Lung (tissue), 12 donors: ENCODE data around the gene SYT8. TPM values are rescaled to one million over a fixed set of nuclear protein-coding genes. Genes with fewer than 3 reads are reported as not detected.

ENCODE experiments used
- ATAC-seq: fragments of 200-7000 bp; cut with Tn5 transposase; one replicate; pipeline ENCODE4 v1.9.1; 2020; ENCODE audit warnings: moderate number of reproducible peaks; ENCODE audit not compliant: insufficient read depth, low FRiP score
- DNase-seq, 3 donors: peaks; one replicate each; pipeline ENCODE4 v3.0.0-alpha.2; 2013 to 2017
- H3K27ac ChIP-seq, 2 donors: one replicate each; pipeline ENCODE4 v1.5.1; 2013; ENCODE audit warnings: mild to moderate bottlenecking in 2 of 2, moderate library complexity in 2 of 2, control low read depth in 1 of 2, inconsistent platforms in 1 of 2, low read depth in 1 of 2, low read length in 1 of 2
- H3K27me3 ChIP-seq, 3 donors: one replicate each; pipeline ENCODE4 v1.5.1; 2013; ENCODE audit warnings: low read length in 2 of 3; ENCODE audit not compliant: control insufficient read depth in 3 of 3, insufficient read depth in 3 of 3
- H3K36me3 ChIP-seq, 4 donors: one replicate each; pipeline ENCODE4 v1.5.1; 2013; ENCODE audit warnings: low read length in 4 of 4, mild to moderate bottlenecking in 1 of 4, moderate library complexity in 1 of 4; ENCODE audit not compliant: control insufficient read depth in 4 of 4, insufficient read depth in 4 of 4
- H3K4me1 ChIP-seq, 5 donors: one replicate each; pipeline ENCODE4 v1.5.1; 2013; ENCODE audit warnings: low read length in 5 of 5, mild to moderate bottlenecking in 2 of 5, moderate library complexity in 1 of 5; ENCODE audit not compliant: control insufficient read depth in 5 of 5, insufficient read depth in 5 of 5
- H3K4me3 ChIP-seq: one replicate; pipeline ENCODE4 v1.5.1; 2013; ENCODE audit warnings: mild to moderate bottlenecking, control low read depth, moderate library complexity
- H3K9ac ChIP-seq, 2 donors: one replicate each; pipeline ENCODE4 v1.5.1; 2013; ENCODE audit warnings: low read length in 2 of 2, control low read depth in 1 of 2; ENCODE audit not compliant: insufficient read depth in 1 of 2
- H3K9me3 ChIP-seq, 4 donors: one replicate each; pipeline ENCODE4 v1.5.1; 2013; ENCODE audit warnings: low read length in 3 of 4, mild to moderate bottlenecking in 1 of 4, moderate library complexity in 1 of 4; ENCODE audit not compliant: control insufficient read depth in 4 of 4, insufficient read depth in 3 of 4
- CTCF ChIP-seq: IDR thresholded peaks from 2 replicates; pipeline ENCODE4 v1.5.1; 2012; ENCODE audit warnings: mild to moderate bottlenecking; ENCODE audit errors: control extremely low read depth, extremely low read depth
- WGBS, 2 donors: extraction: QIAGEN DNeasy Blood & Tissue Kit; methylation state at CpG; one replicate each; pipeline ENCODE4 v1.1.7; 2013; 5-methylcytosine and 5-hydroxymethylcytosine counted together
- polyA plus RNA-seq, 2 donors: library from polyadenylated mRNA; stranded (reverse); fragments of 200-250 nt; gene quantifications; one replicate each; pipeline ENCODE4 v1.2.1, GENCODE V29; 2013
- total RNA-seq, 2 donors: library from RNA; depleted of rRNA in 1 of 2; stranded (reverse); fragments of >200 nt in 1 of 2; gene quantifications; one replicate each; pipeline ENCODE4 v1.2.1, GENCODE V29; 2014 to 2021
- donor health status: control.
- donor health status: control.
- donor health status: Bipolar disorder and iron deficiency.
- donor health status: healthy.
- donor health status: DM: yes; HTN: yes; CAD: no.

Gene SYT8
- total and polyA plus RNA-seq, 4 donors: 2.7 to 40.6 (median 16.9) TPM

GRCh38 chr11:1870721-1871466 lies 36.1 kb downstream of the SYT8 start:
- Histone ChIP-seq H3K9ac (no peak overlapping the region), H3K4me3 (no peak overlapping the region), H3K27ac (no peak overlapping the region), H3K4me1 (peaks cover 0 to 3% (median 0%) of the 10 kb centered on the region in 5 donors), H3K36me3 (no peaks in the 10 kb centered on the region), H3K9me3 (no peaks in the 10 kb centered on the region), H3K27me3 (peaks cover 0 to 16% (median 3%) of the 10 kb centered on the region in 3 donors)
- no peak for DNase-seq
- no peak for ATAC-seq
- TF ChIP-seq CTCF: no peak
- 34 to 66% methylated on average over 50 of the region's 50 CpGs for WGBS, 2 donors

DNA sequence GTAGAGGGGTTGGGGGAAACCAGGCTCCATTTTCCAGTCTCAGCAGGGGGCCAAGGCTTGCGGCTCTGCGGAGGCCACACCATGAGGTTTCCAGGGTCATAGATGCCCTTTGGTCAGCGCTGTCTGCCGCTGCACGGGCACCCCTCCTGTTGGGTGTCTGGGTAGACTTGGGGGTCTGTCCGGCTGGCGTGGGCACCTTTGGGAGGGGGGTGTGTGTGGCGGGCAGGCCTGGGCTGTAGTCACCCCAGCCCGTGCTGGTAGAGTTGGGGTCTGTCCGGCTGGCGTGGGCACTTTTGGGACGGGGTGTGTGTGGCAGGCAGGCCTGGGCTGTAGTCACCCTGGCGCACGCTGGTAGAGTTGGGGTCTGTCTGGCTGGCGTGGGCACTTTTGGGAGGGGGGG lies 36.7 kb downstream of the SYT8 start:
- Histone ChIP-seq H3K4me1 (peaks cover 0 to 8% (median 0%) of the 10 kb centered on the region in 5 donors), H3K9ac (no peak overlapping the region)

GRCh38 chr11:1872267-1872985 lies 37.6 kb downstream of the SYT8 start:
- no peak overlapping the region for H3K4me3 ChIP-seq
- no peak overlapping the region for H3K9ac ChIP-seq
- H3K9me3 ChIP-seq: no peaks in the 10 kb centered on the region
- ATAC-seq: no peak
- DNase-seq: no peak
- WGBS, 2 donors: 83 to 89% methylated on average over 25 of the region's 25 CpGs
- H3K27ac ChIP-seq: no peak overlapping the region
- no peak for TF ChIP-seq CTCF
- peaks cover 0 to 15% (median 3%) of the 10 kb centered on the region in 5 donors for H3K4me1 ChIP-seq
- H3K36me3 ChIP-seq: no peaks in the 10 kb centered on the region
- peaks cover 0 to 16% (median 3%) of the 10 kb centered on the region in 3 donors for H3K27me3 ChIP-seq

More for the DNA sequence above, 36.7 kb downstream of the SYT8 start:
- WGBS, 2 donors: 88 to 93% methylated on average over 15 of the region's 15 CpGs
- no peaks in the 10 kb centered on the region for H3K36me3 ChIP-seq
- DNase-seq (no peak), ATAC-seq (no peak)
- no peak overlapping the region for H3K4me3 ChIP-seq
- H3K27me3 ChIP-seq: peaks cover 0 to 16% (median 3%) of the 10 kb centered on the region in 3 donors
- no peak for TF ChIP-seq CTCF
- no peak overlapping the region for H3K27ac ChIP-seq
- H3K9me3 ChIP-seq: no peaks in the 10 kb centered on the region
